ENCODE results near the gene C4orf50. TPM values are rescaled to one million over a fixed set of nuclear protein-coding genes. Genes with fewer than 3 reads are reported as not detected.

Gene C4orf50
- total and polyA plus RNA-seq, 2 donors (not counting 1 experiment from before 2014, with no cell fraction given) = 0.02 TPM; not detected in 1

GRCh38 chr4:5973033-5973432 lies 45.2 kb downstream of the C4orf50 start:
- no peaks in the 10 kb centered on the region for H3K4me1 Mint-ChIP-seq
- ATAC-seq (ENCODE audit: low read depth) = no peak
- Histone ChIP-seq H3K79me2 (ENCODE audit: control insufficient read depth, insufficient read depth, low read length) (no peaks in the 10 kb centered on the region), H3K9ac (ENCODE audit: low read length) (no peak overlapping the region), H3K4me3 (ENCODE audit: control extremely low read depth in 1 of 5, extremely low read depth in 1 of 5, insufficient read depth in 1 of 5, low read depth in 2 of 5, low read length in 4 of 5) (no peak overlapping the region), H3K9me3 (ENCODE audit: control extremely low read depth in 1 of 3, control insufficient read depth in 2 of 3, insufficient read depth in 1 of 3, low read length in 2 of 3) (no peaks in the 10 kb centered on the region), H3K36me3 (replicated peaks in 1 of 2; ENCODE audit: control extremely low read depth in 1 of 2, control insufficient read depth in 1 of 2, extremely low read depth in 1 of 2, insufficient read depth in 2 of 2, low read length in 1 of 2) (no peaks in the 10 kb centered on the region), H3K4me1 (ENCODE audit: control insufficient read depth in 2 of 2, insufficient read depth in 2 of 2, low read length in 2 of 2) (no peaks in the 10 kb centered on the region), H4K20me1 (ENCODE audit: control insufficient read depth, insufficient read depth, low read length, poor library complexity, severe bottlenecking) (no peaks in the 10 kb centered on the region), H3K27ac (ENCODE audit: low read length in 2 of 2) (no peak overlapping the region), H2AFZ (ENCODE audit: insufficient read depth, low read depth, low read length, poor library complexity, severe bottlenecking) (no peak overlapping the region), H3K4me2 (replicated peaks; ENCODE audit: low read depth, low read length, poor library complexity, severe bottlenecking) (no peak overlapping the region), H3K27me3 (replicated peaks in 1 of 4; ENCODE audit: control extremely low read depth in 1 of 4, control insufficient read depth in 3 of 4, insufficient read depth in 4 of 4, low read length in 3 of 4) (no peaks in the 10 kb centered on the region)
- ChIA-PET POLR2A (no interaction called here), CTCF (no interaction called here)
- WGBS (ENCODE audit: insufficient coverage) = 84% methylated on average over 10 of the region's 10 CpGs
- peaks cover 4% of the 10 kb centered on the region for H3K27me3 Mint-ChIP-seq
- H3K4me3 Mint-ChIP-seq = no peak overlapping the region
- H3K9me3 Mint-ChIP-seq (ENCODE audit: insufficient read depth) = no peaks in the 10 kb centered on the region
- TF ChIP-seq CTCF (IDR thresholded peaks at IDR 0.05) = no peak
- DNase-seq = no peak
- H3K27ac Mint-ChIP-seq = no peak overlapping the region
- intact Hi-C loops (cut with micrococcal nuclease) = no loop called here

GRCh38 chr4:5972571-5972970 lies 45.7 kb downstream of the C4orf50 start:
- Mint-ChIP-seq H3K4me1 (no peaks in the 10 kb centered on the region), H3K9me3 (ENCODE audit: insufficient read depth) (no peaks in the 10 kb centered on the region), H3K27ac (no peak overlapping the region), H3K27me3 (peaks cover 4% of the 10 kb centered on the region), H3K4me3 (no peak overlapping the region)
- Histone ChIP-seq H3K9ac (ENCODE audit: low read length) (no peak overlapping the region), H3K9me3 (ENCODE audit: control extremely low read depth in 1 of 3, control insufficient read depth in 2 of 3, insufficient read depth in 1 of 3, low read length in 2 of 3) (no peaks in the 10 kb centered on the region), H3K36me3 (replicated peaks in 1 of 2; ENCODE audit: control extremely low read depth in 1 of 2, control insufficient read depth in 1 of 2, extremely low read depth in 1 of 2, insufficient read depth in 2 of 2, low read length in 1 of 2) (no peaks in the 10 kb centered on the region), H3K4me2 (replicated peaks; ENCODE audit: low read depth, low read length, poor library complexity, severe bottlenecking) (no peak overlapping the region), H3K27ac (ENCODE audit: low read length in 2 of 2) (no peak overlapping the region), H4K20me1 (ENCODE audit: control insufficient read depth, insufficient read depth, low read length, poor library complexity, severe bottlenecking) (no peaks in the 10 kb centered on the region), H2AFZ (ENCODE audit: insufficient read depth, low read depth, low read length, poor library complexity, severe bottlenecking) (no peak overlapping the region), H3K4me1 (ENCODE audit: control insufficient read depth in 2 of 2, insufficient read depth in 2 of 2, low read length in 2 of 2) (no peaks in the 10 kb centered on the region), H3K4me3 (ENCODE audit: control extremely low read depth in 1 of 5, extremely low read depth in 1 of 5, insufficient read depth in 1 of 5, low read depth in 2 of 5, low read length in 4 of 5) (no peak overlapping the region), H3K79me2 (ENCODE audit: control insufficient read depth, insufficient read depth, low read length) (no peaks in the 10 kb centered on the region), H3K27me3 (replicated peaks in 1 of 4; ENCODE audit: control extremely low read depth in 1 of 4, control insufficient read depth in 3 of 4, insufficient read depth in 4 of 4, low read length in 3 of 4) (no peaks in the 10 kb centered on the region)
- intact Hi-C loops (cut with micrococcal nuclease) = no loop called here
- no peak for ATAC-seq (ENCODE audit: low read depth)
- ChIA-PET POLR2A (no interaction called here), CTCF (no interaction called here)
- DNase-seq = no peak
- TF ChIP-seq CTCF (IDR thresholded peaks at IDR 0.05) (no peak), EZH2 (IDR thresholded peaks at IDR 0.05; ENCODE audit: borderline replicate concordance, insufficient read depth, low read depth, low read length, poor library complexity, severe bottlenecking) (no peak)
- 94% methylated on average over 10 of the region's 11 CpGs for WGBS (ENCODE audit: insufficient coverage)
